ENCODE data around the gene LILRB2. TPM values are rescaled to one million over a fixed set of nuclear protein-coding genes. Genes with fewer than 3 reads are reported as not detected.

Gene LILRB2
- total and polyA plus RNA-seq, 9 donors, result 0.24 to 15.1 (median 2.1) TPM

DNA sequence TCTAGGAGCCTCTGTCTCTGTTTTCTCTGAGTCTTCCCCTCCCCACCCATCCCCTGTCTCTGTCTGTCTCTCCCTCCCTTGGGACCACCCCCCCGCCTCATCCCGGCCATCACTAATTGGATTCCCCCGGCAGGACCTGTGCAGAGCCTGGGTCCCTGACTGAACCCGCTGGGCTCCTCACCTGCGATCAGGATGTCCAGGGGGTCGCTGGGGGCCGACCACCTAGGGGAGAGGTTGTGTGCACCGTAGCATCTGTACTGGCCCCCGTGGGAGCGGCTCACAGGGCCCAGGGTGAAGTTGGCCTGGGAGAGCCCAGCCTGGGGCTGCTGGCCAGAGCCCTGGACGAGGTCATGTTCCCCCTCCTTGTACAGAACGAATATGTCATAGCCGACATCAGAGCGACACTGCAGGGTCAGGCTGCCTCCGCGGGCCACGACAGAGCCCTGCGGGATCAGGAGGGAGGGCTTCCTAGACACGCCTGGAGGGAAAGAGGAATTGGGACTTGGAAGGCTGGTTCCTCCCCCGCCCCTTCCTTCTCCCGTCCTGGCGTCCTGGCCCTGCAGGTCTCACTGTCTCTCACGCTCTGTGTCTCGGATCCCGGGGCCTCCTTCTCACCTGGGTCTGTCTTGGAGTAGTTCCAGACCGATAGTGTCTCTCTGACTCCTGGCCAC, 25.7 kb downstream of the LILRB2 start:
- Histone ChIP-seq H3K27ac (no peak overlapping the region), H3K4me1 (ENCODE audit: insufficient read depth) (no peaks in the 10 kb centered on the region), H3K4me3 (no peak overlapping the region), H3K9me3 (no peaks in the 10 kb centered on the region), H3K36me3 (no peaks in the 10 kb centered on the region), H3K27me3 (no peaks in the 10 kb centered on the region)
- intact Hi-C loops (cut with DNase I), result no loop called here
- WGBS, 3 donors, result 35 to 60% (median 45%) methylated on average over 23 to 26 of the region's 26 CpGs
- TF ChIP-seq EP300 (IDR thresholded peaks at IDR 0.05) (no peak), POLR2A (IDR thresholded peaks at IDR 0.05) (no peak)
- TF ChIP-seq, protein P1, sequence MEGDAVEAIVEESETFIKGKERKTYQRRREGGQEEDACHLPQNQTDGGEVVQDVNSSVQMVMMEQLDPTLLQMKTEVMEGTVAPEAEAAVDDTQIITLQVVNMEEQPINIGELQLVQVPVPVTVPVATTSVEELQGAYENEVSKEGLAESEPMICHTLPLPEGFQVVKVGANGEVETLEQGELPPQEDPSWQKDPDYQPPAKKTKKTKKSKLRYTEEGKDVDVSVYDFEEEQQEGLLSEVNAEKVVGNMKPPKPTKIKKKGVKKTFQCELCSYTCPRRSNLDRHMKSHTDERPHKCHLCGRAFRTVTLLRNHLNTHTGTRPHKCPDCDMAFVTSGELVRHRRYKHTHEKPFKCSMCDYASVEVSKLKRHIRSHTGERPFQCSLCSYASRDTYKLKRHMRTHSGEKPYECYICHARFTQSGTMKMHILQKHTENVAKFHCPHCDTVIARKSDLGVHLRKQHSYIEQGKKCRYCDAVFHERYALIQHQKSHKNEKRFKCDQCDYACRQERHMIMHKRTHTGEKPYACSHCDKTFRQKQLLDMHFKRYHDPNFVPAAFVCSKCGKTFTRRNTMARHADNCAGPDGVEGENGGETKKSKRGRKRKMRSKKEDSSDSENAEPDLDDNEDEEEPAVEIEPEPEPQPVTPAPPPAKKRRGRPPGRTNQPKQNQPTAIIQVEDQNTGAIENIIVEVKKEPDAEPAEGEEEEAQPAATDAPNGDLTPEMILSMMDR (IDR thresholded peaks at IDR 0.05), result no peak
- no peak for DNase-seq

DNA sequence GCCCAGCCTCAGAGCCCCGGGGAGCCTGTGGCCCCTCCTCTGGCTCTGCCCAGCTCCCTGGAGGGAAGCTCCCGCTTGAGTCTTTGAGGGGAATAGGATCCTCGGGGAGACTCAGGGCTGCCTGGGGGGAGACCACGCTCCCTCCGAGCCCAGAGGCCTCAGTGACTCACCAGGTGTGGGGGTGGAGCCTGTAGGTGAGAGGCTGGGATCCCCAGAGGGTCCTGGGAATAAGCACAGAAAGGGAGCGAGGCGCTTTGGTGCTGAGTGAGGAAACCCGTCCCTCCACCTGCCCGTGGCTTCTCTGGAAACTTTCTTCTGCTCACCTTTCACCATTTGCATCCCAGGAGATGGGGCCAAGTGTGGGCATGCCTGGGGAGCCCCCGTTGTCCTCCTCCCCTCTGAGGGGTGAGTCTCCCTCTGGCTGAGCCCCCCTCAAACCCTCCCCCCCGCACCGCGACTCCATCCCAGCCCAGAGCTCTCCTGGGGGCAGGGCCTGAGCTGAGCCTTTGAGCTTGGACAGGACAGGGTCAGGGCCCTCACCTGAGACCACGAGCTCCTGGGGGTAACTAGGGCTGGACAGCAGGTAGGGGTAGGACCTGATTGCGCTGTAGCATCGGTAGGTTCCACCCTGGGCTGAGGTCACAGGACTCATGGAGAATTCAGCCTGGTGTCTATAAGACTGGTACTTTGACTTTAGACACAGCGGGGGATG, 26.6 kb downstream of the LILRB2 start:
- no peak for TF ChIP-seq POLR2A (IDR thresholded peaks at IDR 0.05)
- TF ChIP-seq, protein P1 (IDR thresholded peaks at IDR 0.05), result no peak
- no peak for TF ChIP-seq EP300 (IDR thresholded peaks at IDR 0.05)
- Histone ChIP-seq H3K4me1 (ENCODE audit: insufficient read depth) (no peaks in the 10 kb centered on the region), H3K9me3 (no peaks in the 10 kb centered on the region), H3K36me3 (no peaks in the 10 kb centered on the region), H3K27ac (no peak overlapping the region), H3K4me3 (no peak overlapping the region), H3K27me3 (no peaks in the 10 kb centered on the region)
- intact Hi-C loops (cut with DNase I), result no loop called here
- DNase-seq, result no peak
- 42 to 56% (median 46%) methylated on average over 13 to 17 of the region's 17 CpGs for WGBS, 3 donors

DNA sequence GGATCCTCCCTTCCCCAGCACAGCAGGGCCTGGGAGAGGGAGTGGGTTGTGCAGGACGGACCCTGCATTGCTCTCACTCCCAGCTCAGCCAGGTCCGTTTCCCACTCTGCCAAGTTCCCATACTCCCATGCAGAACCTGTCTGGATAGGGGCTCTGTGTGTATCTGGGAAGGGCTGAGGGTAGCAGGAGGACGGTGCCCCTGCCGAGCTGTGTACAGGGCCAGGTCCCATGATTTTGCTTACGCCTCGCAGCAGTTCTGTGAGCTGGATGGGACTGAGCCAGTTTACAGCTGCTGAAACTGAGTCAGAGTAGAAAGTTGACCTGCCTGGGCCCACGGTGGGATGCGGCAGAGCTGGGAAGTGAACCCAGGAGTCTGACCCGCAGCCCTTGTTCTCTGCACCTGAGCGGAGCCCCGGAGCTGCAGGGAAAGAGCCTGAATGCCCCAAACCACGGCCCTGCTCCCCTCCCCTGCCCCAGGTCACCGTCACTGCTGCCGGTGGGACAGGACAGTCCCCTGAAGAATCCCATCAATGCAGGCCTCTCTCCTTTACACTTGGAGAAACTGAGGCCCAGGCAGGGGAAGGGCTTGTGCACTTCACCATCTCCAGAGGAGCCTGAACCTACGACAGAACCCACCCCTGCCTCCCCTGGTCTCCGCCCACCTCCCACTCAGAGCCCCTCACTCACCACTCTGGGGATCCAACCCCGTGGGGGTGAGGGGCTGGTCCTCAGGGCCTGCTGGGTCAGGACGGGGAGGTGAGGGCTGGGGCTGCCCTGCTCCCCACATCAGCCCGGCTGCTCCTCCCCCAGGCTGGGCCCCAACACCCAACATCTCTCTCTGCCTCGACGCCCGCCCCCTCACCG, 27.3 kb downstream of the LILRB2 start:
- TF ChIP-seq, protein P1 (IDR thresholded peaks at IDR 0.05), result no peak
- TF ChIP-seq POLR2A (IDR thresholded peaks at IDR 0.05) (no peak), EP300 (IDR thresholded peaks at IDR 0.05) (no peak)
- H3K36me3 ChIP-seq, result no peaks in the 10 kb centered on the region
- no peaks in the 10 kb centered on the region for H3K4me1 ChIP-seq (ENCODE audit: insufficient read depth)
- no peaks in the 10 kb centered on the region for H3K9me3 ChIP-seq
- H3K4me3 ChIP-seq, result no peak overlapping the region
- H3K27ac ChIP-seq, result no peak overlapping the region
- WGBS, 3 donors, result 50 to 59% (median 55%) methylated on average over 22 to 23 of the region's 23 CpGs
- no peak for DNase-seq
- intact Hi-C loops (cut with DNase I), result no loop called here
- H3K27me3 ChIP-seq, result no peaks in the 10 kb centered on the region

DNA sequence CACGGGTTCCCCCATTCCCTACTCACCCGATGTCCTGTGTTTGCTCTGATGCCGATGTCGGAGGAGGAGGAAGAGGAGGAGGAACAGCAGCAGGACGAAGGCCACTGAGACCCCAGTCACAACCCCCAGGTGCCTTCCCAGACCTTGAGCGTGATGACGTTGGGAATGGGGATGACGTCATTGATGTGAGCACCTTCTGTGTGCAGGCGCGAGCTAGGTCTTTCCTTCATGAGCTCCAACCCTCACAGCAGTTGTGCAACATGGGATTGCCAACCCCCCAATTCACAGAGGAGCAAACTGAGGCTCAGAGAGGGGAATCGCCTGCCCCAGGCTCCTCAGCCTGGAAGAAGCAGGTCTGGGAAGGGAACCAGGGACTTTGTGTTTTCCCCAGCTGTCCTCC, 28.1 kb downstream of the LILRB2 start:
- 68 to 75% (median 69%) methylated on average over 11 of the region's 11 CpGs for WGBS, 3 donors
- no peak for DNase-seq
- H3K36me3 ChIP-seq, result no peaks in the 10 kb centered on the region
- no peaks in the 10 kb centered on the region for H3K27me3 ChIP-seq
- no peak overlapping the region for H3K27ac ChIP-seq
- H3K4me1 ChIP-seq (ENCODE audit: insufficient read depth), result no peaks in the 10 kb centered on the region
- intact Hi-C loops (cut with DNase I), result no loop called here
- no peak for TF ChIP-seq EP300 (IDR thresholded peaks at IDR 0.05)
- TF ChIP-seq POLR2A (IDR thresholded peaks at IDR 0.05), result no peak
- TF ChIP-seq, protein P1 (IDR thresholded peaks at IDR 0.05), result no peak
- no peak overlapping the region for H3K4me3 ChIP-seq
- H3K9me3 ChIP-seq, result no peaks in the 10 kb centered on the region
